Body of pancreas (tissue), 4 donors: Measurements from ENCODE around the gene GLRX3.

Experiments
- POLR2A ChIP-seq, 3 donors: fragments of 450-650 bp; IDR thresholded peaks; one replicate each; pipeline ENCODE4 v1.6.1; 2016; ENCODE audit warnings: antibody characterized with exemption in 3 of 3, mild to moderate bottlenecking in 2 of 3
- TF ChIP-seq, protein P1 (sequence below), 7 experiments: fragments of 450-650 bp in 4 of 7; fragments of 200-600 bp in 3 of 7; sonication (generic) in 3 of 7; IDR thresholded peaks; one replicate each; pipeline ENCODE4 v1.5.1; 2016 to 2019; ENCODE audit warnings: antibody characterized with exemption in 7 of 7

DNA sequence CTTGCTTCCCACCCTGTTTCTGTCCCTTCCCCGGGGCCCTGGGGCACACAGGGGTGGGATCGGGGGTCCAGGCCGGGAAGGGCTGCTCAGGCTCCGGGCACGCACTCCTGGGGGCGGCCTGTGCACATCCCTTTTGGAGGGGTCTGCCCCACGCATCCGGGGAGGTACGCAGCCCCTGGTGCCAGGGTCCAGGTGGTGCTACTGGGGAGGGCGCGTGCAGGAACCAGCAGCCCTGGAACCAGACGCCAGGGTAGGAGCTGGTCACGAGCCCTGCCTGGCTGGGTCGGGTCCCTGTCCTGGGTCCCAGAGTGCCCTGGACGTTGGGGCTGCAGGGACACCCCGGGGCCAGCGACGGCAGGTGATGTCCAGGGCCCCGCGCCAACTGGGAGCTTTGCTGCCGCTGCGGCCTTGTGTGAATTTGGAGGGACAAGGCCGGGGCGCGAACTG lies 53.4 kb downstream of the GLRX3 start:
- TF ChIP-seq, protein P1, sequence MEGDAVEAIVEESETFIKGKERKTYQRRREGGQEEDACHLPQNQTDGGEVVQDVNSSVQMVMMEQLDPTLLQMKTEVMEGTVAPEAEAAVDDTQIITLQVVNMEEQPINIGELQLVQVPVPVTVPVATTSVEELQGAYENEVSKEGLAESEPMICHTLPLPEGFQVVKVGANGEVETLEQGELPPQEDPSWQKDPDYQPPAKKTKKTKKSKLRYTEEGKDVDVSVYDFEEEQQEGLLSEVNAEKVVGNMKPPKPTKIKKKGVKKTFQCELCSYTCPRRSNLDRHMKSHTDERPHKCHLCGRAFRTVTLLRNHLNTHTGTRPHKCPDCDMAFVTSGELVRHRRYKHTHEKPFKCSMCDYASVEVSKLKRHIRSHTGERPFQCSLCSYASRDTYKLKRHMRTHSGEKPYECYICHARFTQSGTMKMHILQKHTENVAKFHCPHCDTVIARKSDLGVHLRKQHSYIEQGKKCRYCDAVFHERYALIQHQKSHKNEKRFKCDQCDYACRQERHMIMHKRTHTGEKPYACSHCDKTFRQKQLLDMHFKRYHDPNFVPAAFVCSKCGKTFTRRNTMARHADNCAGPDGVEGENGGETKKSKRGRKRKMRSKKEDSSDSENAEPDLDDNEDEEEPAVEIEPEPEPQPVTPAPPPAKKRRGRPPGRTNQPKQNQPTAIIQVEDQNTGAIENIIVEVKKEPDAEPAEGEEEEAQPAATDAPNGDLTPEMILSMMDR (IDR thresholded peaks at IDR 0.05): no peak
- no peak for TF ChIP-seq POLR2A (IDR thresholded peaks at IDR 0.05)
